Sigmoid colon (tissue), 7 donors: Measurements from ENCODE around the gene GGT6. TPM values are rescaled to one million over a fixed set of nuclear protein-coding genes. Genes with fewer than 3 reads are reported as not detected.
A peak's percentile ranks its signal among the peaks of the same experiment; 100 is the strongest.

ENCODE experiments used
- DNase-seq: peaks from one replicate; pipeline ENCODE4 v3.0.0-alpha.2; 2019
- H3K27ac ChIP-seq, 4 donors: fragments of 200-600 bp; sonication (generic); one replicate each; pipeline ENCODE4 v1.5.1; 2016 to 2019; ENCODE audit warnings: mild to moderate bottlenecking in 1 of 4
- H3K27me3 ChIP-seq, 3 donors: fragments of 200-600 bp; sonication (generic); one replicate each; pipeline ENCODE4 v1.5.1; 2019; ENCODE audit warnings: mild to moderate bottlenecking in 1 of 3
- H3K36me3 ChIP-seq, 4 donors: fragments of 200-600 bp; sonication (generic); one replicate each; pipeline ENCODE4 v1.5.1; 2016 to 2019
- H3K4me1 ChIP-seq, 4 donors: fragments of 200-600 bp; sonication (generic); one replicate each; pipeline ENCODE4 v1.5.1; 2017 to 2019
- H3K4me3 ChIP-seq, 4 donors: fragments of 200-600 bp; sonication (generic); one replicate each; pipeline ENCODE4 v1.5.1; 2017 to 2019; ENCODE audit warnings: mild to moderate bottlenecking in 2 of 4, moderate library complexity in 1 of 4
- H3K9me3 ChIP-seq, 4 donors: fragments of 200-600 bp in 3 of 4; sonication (generic) in 3 of 4; one replicate each; pipeline versions ENCODE4 v1.5.1 to v1.6.1; 2013 to 2019
- CTCF ChIP-seq, 4 experiments: fragments of 450-650 bp in 3 of 4; fragments of 200-600 bp in 1 of 4; IDR thresholded peaks; one replicate each; pipeline ENCODE4 v1.5.1; 2016 to 2019; ENCODE audit warnings: antibody characterized with exemption in 4 of 4, mild to moderate bottlenecking in 3 of 4, moderate library complexity in 2 of 4
- EP300 ChIP-seq, 4 donors: sonication (generic); formaldehyde crosslinking; IDR thresholded peaks; one replicate each; pipeline ENCODE4 v1.6.1; 2017; ENCODE audit warnings: antibody characterized with exemption in 4 of 4
- POLR2A ChIP-seq, 2 donors: fragments of 450-650 bp; IDR thresholded peaks; one replicate each; pipeline ENCODE4 v1.6.1; 2016; ENCODE audit warnings: antibody characterized with exemption in 2 of 2, mild to moderate bottlenecking in 2 of 2, moderate library complexity in 2 of 2
- POLR2AphosphoS5 ChIP-seq, 4 donors: sonication (generic); formaldehyde crosslinking; IDR thresholded peaks; one replicate each; pipeline ENCODE4 v1.6.1; 2017; ENCODE audit warnings: antibody characterized with exemption in 4 of 4
- WGBS, 2 donors: extraction: QIAGEN DNeasy Blood & Tissue Kit; methylation state at CpG; one replicate each; pipeline ENCODE4 v1.1.7; 2013; 5-methylcytosine and 5-hydroxymethylcytosine counted together
- intact Hi-C: fragments of 100-400 bp; cut with DNase I; formaldehyde crosslinking; loops from one replicate; pipeline ENCODE4 v1.15.1; 2023
- polyA plus RNA-seq, 3 donors: library from polyadenylated mRNA; stranded (reverse); fragments of 200-250 nt; gene quantifications; one replicate each; pipeline ENCODE4 v1.2.3, GENCODE V29; 2013
- total RNA-seq, 4 donors: library from RNA; depleted of rRNA; stranded (reverse); fragments of >200 nt; gene quantifications; one replicate each; pipeline ENCODE4 v1.1.0, GENCODE V29; 2016
- donor health status: healthy with polysubstance abuse.
- donor health status: Bipolar disorder and iron deficiency.
- donor health status: healthy.

The GGT6 gene
- total and polyA plus RNA-seq, 7 donors = 0.71 to 94.4 (median 22.2) TPM; not detected in 2

GRCh38 chr17:4588391-4588790 is 28.0 kb upstream of the GGT6 start:
- H3K4me3 ChIP-seq = no peak overlapping the region
- H3K36me3 ChIP-seq = no peaks in the 10 kb centered on the region
- WGBS, 2 donors = 74 to 87% methylated on average over 11 of the region's 11 CpGs
- no peaks in the 10 kb centered on the region for H3K9me3 ChIP-seq
- DNase-seq = peak; percentile 62
- peaks cover 0 to 17% (median 15%) of the 10 kb centered on the region in 4 donors for H3K4me1 ChIP-seq
- H3K27me3 ChIP-seq = peaks cover 17 to 25% (median 19%) of the 10 kb centered on the region in 3 donors
- intact Hi-C loops = no loop called here
- peak in 1 of 4 donors; percentile 11 for TF ChIP-seq POLR2AphosphoS5 (IDR thresholded peaks at IDR 0.05)
- no peak for TF ChIP-seq CTCF (IDR thresholded peaks at IDR 0.05)
- TF ChIP-seq EP300 (IDR thresholded peaks at IDR 0.05) = peak in 1 of 4 donors; percentile 10
- H3K27ac ChIP-seq = peak overlapping the region in 1 of 4 donors; percentile 38

GRCh38 chr17:4587803-4588202 is 27.4 kb upstream of the GGT6 start:
- Histone ChIP-seq H3K27me3 (peaks cover 17 to 31% (median 24%) of the 10 kb centered on the region in 3 donors), H3K9me3 (no peaks in the 10 kb centered on the region), H3K27ac (peak overlapping the region in 2 of 4 donors; percentile 6 to 38), H3K4me3 (no peak overlapping the region), H3K36me3 (no peaks in the 10 kb centered on the region), H3K4me1 (peaks cover 0 to 17% (median 15%) of the 10 kb centered on the region in 4 donors)
- TF ChIP-seq CTCF (IDR thresholded peaks at IDR 0.05) (no peak), POLR2AphosphoS5 (IDR thresholded peaks at IDR 0.05) (no peak), POLR2A (IDR thresholded peaks at IDR 0.05) (no peak), EP300 (IDR thresholded peaks at IDR 0.05) (no peak)
- intact Hi-C loops = no loop called here
- no peak for DNase-seq
- 78 to 89% methylated on average over 9 of the region's 9 CpGs for WGBS, 2 donors

GRCh38 chr17:4587195-4587594 is 26.8 kb upstream of the GGT6 start:
- DNase-seq = no peak
- no peaks in the 10 kb centered on the region for H3K9me3 ChIP-seq
- 88 to 93% methylated on average over 7 of the region's 7 CpGs for WGBS, 2 donors
- H3K36me3 ChIP-seq = no peaks in the 10 kb centered on the region
- peaks cover 17 to 37% (median 30%) of the 10 kb centered on the region in 3 donors for H3K27me3 ChIP-seq
- no peak for TF ChIP-seq CTCF (IDR thresholded peaks at IDR 0.05)
- no peak for TF ChIP-seq EP300 (IDR thresholded peaks at IDR 0.05)
- no peak for TF ChIP-seq POLR2AphosphoS5 (IDR thresholded peaks at IDR 0.05)
- no peak for TF ChIP-seq POLR2A (IDR thresholded peaks at IDR 0.05)
- peak overlapping the region in 1 of 4 donors; percentile 38 for H3K27ac ChIP-seq
- H3K4me1 ChIP-seq = peaks cover 0 to 17% (median 15%) of the 10 kb centered on the region in 4 donors
- no peak overlapping the region for H3K4me3 ChIP-seq
- intact Hi-C loops = no loop called here

GRCh38 chr17:4586043-4586442 is 25.7 kb upstream of the GGT6 start:
- DNase-seq = peak; percentile 58
- H3K27ac ChIP-seq = peak overlapping the region in 1 of 4 donors; percentile 73

GRCh38 chr17:4585638-4585994 is 25.2 kb upstream of the GGT6 start:
- no peak for DNase-seq
- Histone ChIP-seq H3K9me3 (no peaks in the 10 kb centered on the region), H3K27ac (peak overlapping the region in 1 of 4 donors; percentile 73), H3K27me3 (peaks cover 17 to 45% (median 37%) of the 10 kb centered on the region in 3 donors), H3K4me1 (peaks cover 0 to 17% (median 15%) of the 10 kb centered on the region in 4 donors), H3K4me3 (peak overlapping the region in 1 of 4 donors; percentile 50), H3K36me3 (no peaks in the 10 kb centered on the region)
- intact Hi-C loops = no loop called here
- WGBS, 2 donors = 36 to 70% methylated on average over 7 of the region's 7 CpGs
- TF ChIP-seq POLR2A (IDR thresholded peaks at IDR 0.05) = no peak
- no peak for TF ChIP-seq POLR2AphosphoS5 (IDR thresholded peaks at IDR 0.05)
- TF ChIP-seq CTCF (IDR thresholded peaks at IDR 0.05) = no peak
- no peak for TF ChIP-seq EP300 (IDR thresholded peaks at IDR 0.05)

More at GRCh38 chr17:4586043-4586442, 25.7 kb upstream of the GGT6 start:
- Histone ChIP-seq H3K9me3 (no peaks in the 10 kb centered on the region), H3K27me3 (peaks cover 17 to 45% (median 37%) of the 10 kb centered on the region in 3 donors), H3K4me1 (peaks cover 0 to 17% (median 15%) of the 10 kb centered on the region in 4 donors), H3K4me3 (no peak overlapping the region), H3K36me3 (no peaks in the 10 kb centered on the region)
- WGBS, 2 donors = 82 to 90% methylated on average over 9 of the region's 9 CpGs
- intact Hi-C loops = no loop called here
- no peak for TF ChIP-seq POLR2AphosphoS5 (IDR thresholded peaks at IDR 0.05)
